MG63 (cell line): ENCODE measurements around the gene ODAM. TPM values are rescaled to one million over a fixed set of nuclear protein-coding genes. Genes with fewer than 3 reads are reported as not detected.

Experiments used
- DNase-seq: peaks from one replicate; pipeline ENCODE4 v3.0.0-alpha.2; 2020
- H3K27me3 ChIP-seq: fragments of 250-450 bp; sonication (Bioruptor Pico); 2 replicates; pipeline ENCODE4 v1.5.1; 2020; ENCODE audit warnings: mild to moderate bottlenecking, moderate library complexity
- H3K36me3 ChIP-seq: fragments of 250-450 bp; sonication (Bioruptor Pico); 2 replicates; pipeline ENCODE4 v1.5.1; 2020; ENCODE audit warnings: mild to moderate bottlenecking, moderate library complexity
- H3K4me3 ChIP-seq: fragments of 250-450 bp; sonication (Bioruptor Pico); 2 replicates; pipeline ENCODE4 v1.5.1; 2020; ENCODE audit warnings: mild to moderate bottlenecking, moderate library complexity
- H3K9me3 ChIP-seq: fragments of 250-450 bp; sonication (Bioruptor Pico); 2 replicates; pipeline ENCODE4 v1.5.1; 2020; ENCODE audit warnings: mild to moderate bottlenecking, moderate library complexity
- total RNA-seq: library from RNA; depleted of rRNA; stranded (reverse); fragments of >200 nt; shearing (Covaris generic); gene quantifications from 2 replicates; pipeline ENCODE4 v1.2.3, GENCODE V29; 2014; ENCODE audit warnings: low replicate concordance; rRNA removed

ODAM gene
- not detected in 2 replicates for total RNA-seq

GRCh38 chr4:70195425-70195824, at the start of gene ODAM:
Gene ODAM, plus strand, starts transcription at chr4:70195725. Its CDS starts 819 bp downstream, at chr4:70196544.
- Histone ChIP-seq H3K36me3 (no peaks in the 10 kb centered on the region), H3K9me3 (no peaks in the 10 kb centered on the region), H3K4me3 (no peak within 1 kb of the TSS), H3K27me3 (no peaks in the 10 kb centered on the region)
- DNase-seq: no peak

DNA sequence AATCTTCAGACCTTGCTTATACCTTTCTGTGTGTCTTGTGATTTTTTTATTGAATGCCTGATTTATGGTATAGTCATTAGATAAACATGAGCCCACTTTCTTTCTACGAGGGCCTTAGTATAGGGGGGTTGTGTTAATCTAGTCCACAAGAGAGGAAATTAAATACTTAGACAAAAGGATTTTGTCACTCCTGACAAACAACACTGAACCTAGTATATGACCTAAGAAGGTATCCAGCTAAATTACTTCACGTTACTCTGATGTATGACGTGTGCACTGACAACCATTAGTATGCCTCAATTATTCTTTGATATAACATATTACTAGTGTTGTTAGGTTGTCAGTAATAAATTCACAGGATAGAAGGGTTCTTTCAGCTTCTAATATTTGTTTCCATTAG, 44.3 kb upstream of the ODAM start:
- H3K4me3 ChIP-seq: no peak overlapping the region
- no peaks in the 10 kb centered on the region for H3K9me3 ChIP-seq
- H3K36me3 ChIP-seq: no peaks in the 10 kb centered on the region
- H3K27me3 ChIP-seq: no peaks in the 10 kb centered on the region
- no peak for DNase-seq

DNA sequence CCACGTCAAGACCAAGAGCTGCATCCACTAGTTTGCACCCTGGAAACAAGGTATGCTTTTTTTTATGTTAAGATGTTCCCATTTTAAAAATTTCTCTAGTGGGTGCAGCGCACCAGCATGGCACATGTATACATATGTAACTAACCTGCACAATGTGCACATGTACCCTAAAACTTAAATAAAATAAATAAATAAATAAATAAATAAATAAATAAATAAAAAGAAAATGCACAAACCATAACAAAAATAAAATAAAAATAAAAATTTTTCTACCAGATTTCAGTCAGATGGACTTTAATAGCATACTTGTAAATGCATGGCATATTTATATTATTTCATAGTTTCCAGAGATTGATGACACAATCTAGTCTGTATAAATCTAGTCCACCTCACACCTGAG, 43.4 kb upstream of the ODAM start:
- DNase-seq: no peak
- no peaks in the 10 kb centered on the region for H3K9me3 ChIP-seq

DNA sequence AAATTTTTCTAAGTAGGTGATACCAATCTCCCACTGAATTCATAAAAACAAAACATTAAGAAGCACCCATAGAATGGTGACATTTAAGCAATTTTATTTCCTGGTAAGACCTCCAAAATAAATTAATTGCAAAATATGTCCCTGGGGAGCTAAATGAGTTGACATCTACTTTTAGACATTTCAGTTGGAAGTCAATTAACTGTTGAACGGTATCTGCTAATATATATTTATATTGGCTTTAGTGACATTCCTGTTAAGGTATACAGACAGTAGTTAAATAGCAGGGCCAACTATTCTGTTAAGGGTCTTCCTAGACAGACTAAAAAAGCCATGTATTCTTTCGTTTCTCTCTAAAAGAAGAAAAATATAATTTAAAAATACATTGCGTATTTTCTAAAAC, 41.6 kb upstream of the ODAM start, which contains the start of gene PRR27:
Gene PRR27, plus strand, starts transcription at position 301 of the 400 bp plus-strand sequence. CDS start 139 bp downstream, outside the sequence.
- DNase-seq: no peak
- H3K27me3 ChIP-seq: no peaks in the 10 kb centered on the region
- no peaks in the 10 kb centered on the region for H3K36me3 ChIP-seq
- H3K4me3 ChIP-seq: no peak within 1 kb of the TSS
- H3K9me3 ChIP-seq: no peaks in the 10 kb centered on the region

More for the DNA sequence above, 43.4 kb upstream of the ODAM start:
- Histone ChIP-seq H3K4me3 (no peak overlapping the region), H3K27me3 (no peaks in the 10 kb centered on the region), H3K36me3 (no peaks in the 10 kb centered on the region)

- Histone ChIP-seq H3K36me3 (no peaks in the 10 kb centered on the region), H3K27me3 (no peaks in the 10 kb centered on the region), H3K4me3 (no peak overlapping the region), H3K9me3 (no peaks in the 10 kb centered on the region)
- no peak for DNase-seq
Measured at GRCh38 chr4:70158576-70158975, 36.9 kb upstream of the ODAM start.

DNA sequence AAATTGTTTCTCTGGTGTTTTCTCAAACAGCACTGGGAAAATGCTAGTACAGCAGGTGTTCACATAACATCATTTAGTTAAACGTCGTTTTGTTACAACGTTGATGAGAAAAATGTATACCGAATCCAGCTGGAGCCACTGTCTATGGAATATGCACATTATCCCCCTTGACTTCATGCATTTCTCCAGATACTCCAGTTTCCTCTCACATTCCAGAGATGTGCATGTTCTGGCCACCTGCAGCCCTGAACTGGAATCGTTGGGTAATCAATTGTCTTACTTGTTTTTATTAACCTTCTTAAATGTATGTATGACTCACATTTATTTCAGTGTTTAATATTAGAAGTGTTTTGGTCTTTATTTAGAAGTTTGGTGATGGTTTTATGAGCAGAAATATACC, 18.4 kb upstream of the ODAM start:
- Histone ChIP-seq H3K36me3 (no peaks in the 10 kb centered on the region), H3K9me3 (no peaks in the 10 kb centered on the region), H3K4me3 (no peak overlapping the region), H3K27me3 (no peaks in the 10 kb centered on the region)
- DNase-seq: no peak

GRCh38 chr4:70178075-70178660, 17.4 kb upstream of the ODAM start:
- no peaks in the 10 kb centered on the region for H3K27me3 ChIP-seq
- no peaks in the 10 kb centered on the region for H3K9me3 ChIP-seq
- no peak overlapping the region for H3K4me3 ChIP-seq
- H3K36me3 ChIP-seq: no peaks in the 10 kb centered on the region
- DNase-seq: no peak

DNA sequence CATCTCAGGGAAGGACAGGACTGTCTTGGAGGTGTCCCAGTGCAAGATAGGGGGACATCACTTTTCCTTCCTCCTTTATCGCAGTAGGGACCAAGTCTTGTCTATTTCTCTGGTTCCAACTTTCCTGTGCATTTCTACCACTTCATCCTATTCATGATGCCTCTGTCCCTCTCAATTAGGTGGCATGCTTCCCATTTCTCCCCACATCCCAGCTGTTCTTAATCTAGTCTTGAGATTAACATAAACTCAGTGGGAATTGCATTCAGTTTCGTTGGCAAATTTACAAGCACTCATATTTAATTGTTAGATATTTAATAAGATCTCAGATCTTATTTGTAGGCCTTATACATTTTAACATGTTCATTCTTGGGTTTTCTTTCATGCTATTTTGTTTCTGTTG, 15.7 kb upstream of the ODAM start:
- Histone ChIP-seq H3K27me3 (no peaks in the 10 kb centered on the region), H3K9me3 (no peaks in the 10 kb centered on the region), H3K36me3 (no peaks in the 10 kb centered on the region), H3K4me3 (no peak overlapping the region)
- no peak for DNase-seq

DNA sequence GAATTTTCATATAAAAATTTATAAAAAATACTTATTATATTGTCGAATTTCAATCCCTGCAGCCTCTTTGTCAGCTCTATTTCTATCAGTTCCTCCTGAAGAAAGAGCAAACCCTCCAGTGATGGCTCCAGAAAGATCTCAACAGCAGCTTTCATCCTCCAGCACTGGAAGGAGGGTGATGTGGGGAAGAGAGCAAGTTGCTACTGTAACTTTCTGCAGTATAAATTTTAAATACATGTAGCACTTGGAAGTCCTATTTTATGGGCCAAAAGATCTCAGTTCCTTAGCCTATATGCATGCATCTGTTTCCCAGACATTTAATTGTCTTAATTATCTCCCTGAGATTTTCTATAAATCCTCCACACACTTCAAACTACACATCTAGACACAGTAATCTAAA, 13.7 kb upstream of the ODAM start:
- no peaks in the 10 kb centered on the region for H3K36me3 ChIP-seq
- no peak overlapping the region for H3K4me3 ChIP-seq
- H3K9me3 ChIP-seq: no peaks in the 10 kb centered on the region
- no peak for DNase-seq
- H3K27me3 ChIP-seq: no peaks in the 10 kb centered on the region

- Histone ChIP-seq H3K36me3 (no peaks in the 10 kb centered on the region), H3K27me3 (no peaks in the 10 kb centered on the region), H3K9me3 (no peaks in the 10 kb centered on the region), H3K4me3 (no peak overlapping the region)
- DNase-seq: no peak
Measured at GRCh38 chr4:70182517-70183167, 12.9 kb upstream of the ODAM start.

DNA sequence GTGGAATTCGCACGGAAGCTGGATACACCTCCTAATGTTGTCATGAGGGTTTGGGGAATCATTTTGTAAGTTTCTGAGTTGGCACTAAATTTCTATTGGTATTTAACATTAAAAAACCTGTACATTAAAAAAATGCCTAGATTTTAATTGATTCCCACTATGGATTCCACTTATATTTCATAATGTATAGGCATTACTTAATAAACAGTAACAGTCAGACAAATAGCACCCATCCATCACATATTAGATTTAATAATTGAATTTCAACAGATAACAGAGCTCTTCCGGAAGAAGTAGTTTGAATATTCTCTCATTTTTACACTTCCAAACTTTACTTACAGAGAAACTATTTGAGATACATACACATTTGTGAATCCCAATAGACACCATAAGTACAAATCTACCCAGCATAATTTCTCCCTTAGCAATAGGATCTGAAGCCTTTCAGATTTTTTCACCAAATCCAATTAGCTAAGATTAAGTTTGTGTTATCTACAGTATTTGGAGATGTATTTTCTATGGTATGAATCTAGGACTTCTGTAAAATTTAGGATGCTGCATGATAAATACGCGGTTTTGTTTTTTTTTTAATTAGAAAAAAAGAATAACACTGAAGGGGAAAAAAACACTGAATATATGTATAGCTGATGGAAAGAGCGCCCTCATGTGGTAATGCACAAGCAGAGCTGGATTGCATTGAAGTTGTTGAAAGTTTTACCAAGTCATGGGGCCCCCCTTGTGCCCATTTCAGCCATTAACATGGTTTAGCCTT, 12.2 kb upstream of the ODAM start:
- no peaks in the 10 kb centered on the region for H3K27me3 ChIP-seq
- H3K9me3 ChIP-seq: no peaks in the 10 kb centered on the region
- peak; percentile 10 for DNase-seq
- H3K4me3 ChIP-seq: no peak overlapping the region
- no peaks in the 10 kb centered on the region for H3K36me3 ChIP-seq

DNA sequence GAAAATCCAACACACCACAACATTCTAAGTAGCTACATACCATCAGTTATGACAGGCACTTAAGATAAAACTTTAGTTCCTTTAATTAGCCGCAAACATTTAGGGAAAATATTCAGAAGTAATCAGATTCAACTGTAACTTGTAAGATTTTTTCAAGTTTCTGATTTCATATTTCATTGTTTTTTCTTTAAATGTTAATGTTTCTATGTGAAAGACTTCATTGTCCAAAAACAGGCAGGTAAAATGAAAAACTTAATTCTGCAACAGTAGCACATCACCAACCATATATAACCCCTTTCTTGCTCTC, 11.6 kb upstream of the ODAM start:
- no peak overlapping the region for H3K4me3 ChIP-seq
- no peaks in the 10 kb centered on the region for H3K27me3 ChIP-seq
- H3K36me3 ChIP-seq: no peaks in the 10 kb centered on the region
- no peak for DNase-seq
- H3K9me3 ChIP-seq: no peaks in the 10 kb centered on the region

DNA sequence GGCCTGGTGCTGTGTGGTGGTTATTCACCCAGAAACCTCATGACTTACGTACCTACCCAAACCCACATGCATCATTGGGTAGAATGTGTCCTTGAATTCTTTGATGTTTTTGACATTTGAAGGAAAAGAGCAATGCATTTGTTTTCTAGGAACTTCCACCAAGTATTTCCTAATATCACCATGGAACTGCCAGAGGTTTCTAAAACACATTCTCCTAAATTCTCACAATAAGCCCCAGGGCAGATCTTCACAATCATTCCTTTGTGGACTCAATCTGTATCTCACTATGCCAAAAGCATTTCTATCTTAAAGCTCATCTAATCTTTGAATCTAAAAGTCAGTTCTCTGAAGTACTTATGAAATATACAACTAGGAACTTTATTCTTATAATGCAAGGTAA, 8.3 kb upstream of the ODAM start:
- Histone ChIP-seq H3K4me3 (no peak overlapping the region), H3K9me3 (no peaks in the 10 kb centered on the region), H3K27me3 (no peaks in the 10 kb centered on the region), H3K36me3 (no peaks in the 10 kb centered on the region)
- DNase-seq: no peak

DNA sequence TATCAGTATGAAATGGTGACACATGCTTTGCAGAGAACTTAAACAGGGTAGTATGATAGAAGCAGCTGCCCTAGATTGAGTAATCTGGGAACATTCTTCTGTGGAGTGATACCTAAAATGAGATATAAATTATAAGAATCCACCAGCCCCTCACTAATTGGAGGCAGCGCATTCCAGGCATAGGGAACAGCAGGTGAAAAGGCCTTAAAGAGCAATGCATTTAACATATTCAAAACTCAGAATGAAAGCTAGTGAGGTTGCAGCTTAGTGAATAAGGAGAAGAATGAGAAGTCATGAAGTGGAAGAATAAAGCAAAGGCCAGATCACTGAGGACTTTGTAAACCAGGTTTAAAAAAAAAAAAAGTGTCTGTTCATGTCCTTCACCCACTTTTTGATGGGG, 4.9 kb upstream of the ODAM start:
- H3K4me3 ChIP-seq: no peak overlapping the region
- no peaks in the 10 kb centered on the region for H3K36me3 ChIP-seq
- DNase-seq: no peak
- no peaks in the 10 kb centered on the region for H3K9me3 ChIP-seq
- no peaks in the 10 kb centered on the region for H3K27me3 ChIP-seq

- H3K4me3 ChIP-seq: no peak overlapping the region
- H3K9me3 ChIP-seq: no peaks in the 10 kb centered on the region
- no peaks in the 10 kb centered on the region for H3K36me3 ChIP-seq
- DNase-seq: no peak
- H3K27me3 ChIP-seq: no peaks in the 10 kb centered on the region
Measured at GRCh38 chr4:70191647-70192046, 3.9 kb upstream of the ODAM start.

DNA sequence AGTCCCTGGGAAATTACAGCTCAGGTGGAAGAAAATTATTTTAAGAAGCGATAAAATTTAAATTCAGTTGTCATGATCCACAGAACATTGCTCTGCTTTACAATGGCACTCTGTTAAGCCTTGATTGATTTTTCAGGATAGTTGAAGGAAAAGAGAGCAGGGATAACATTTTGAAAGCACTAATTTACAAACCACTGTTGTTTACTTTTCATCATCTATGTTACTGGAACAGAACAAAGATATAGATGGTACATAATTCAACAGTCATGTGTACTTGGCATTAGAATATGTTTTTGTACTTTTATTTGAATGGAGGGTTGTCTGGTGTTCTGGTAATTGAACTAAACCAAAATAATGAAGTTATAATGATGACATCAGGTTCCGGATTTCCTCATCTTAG, 2.6 kb upstream of the ODAM start:
- H3K4me3 ChIP-seq: no peak overlapping the region
- no peaks in the 10 kb centered on the region for H3K27me3 ChIP-seq
- no peaks in the 10 kb centered on the region for H3K36me3 ChIP-seq
- DNase-seq: no peak
- no peaks in the 10 kb centered on the region for H3K9me3 ChIP-seq

DNA sequence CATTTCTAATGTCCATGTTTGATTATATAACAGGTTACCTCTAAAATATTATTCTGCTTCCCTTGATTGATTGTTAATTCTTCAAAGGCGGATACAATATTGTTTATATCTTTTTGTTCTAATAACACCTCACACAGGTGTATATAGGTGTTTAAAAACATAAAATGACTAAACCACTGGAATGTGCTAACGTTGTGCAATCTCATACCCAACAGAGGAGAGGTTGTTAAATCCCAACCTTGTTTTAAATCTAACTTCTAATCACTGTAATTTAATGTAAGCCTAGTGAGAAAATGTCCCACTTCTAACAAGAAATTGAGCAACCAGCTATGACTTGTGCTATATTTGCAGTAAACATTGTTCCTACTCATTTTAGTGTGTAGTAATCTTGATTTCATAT, 1.3 kb downstream of the ODAM start:
- no peak overlapping the region for H3K4me3 ChIP-seq
- H3K27me3 ChIP-seq: no peaks in the 10 kb centered on the region
- DNase-seq: no peak
- no peaks in the 10 kb centered on the region for H3K9me3 ChIP-seq
- no peaks in the 10 kb centered on the region for H3K36me3 ChIP-seq

DNA sequence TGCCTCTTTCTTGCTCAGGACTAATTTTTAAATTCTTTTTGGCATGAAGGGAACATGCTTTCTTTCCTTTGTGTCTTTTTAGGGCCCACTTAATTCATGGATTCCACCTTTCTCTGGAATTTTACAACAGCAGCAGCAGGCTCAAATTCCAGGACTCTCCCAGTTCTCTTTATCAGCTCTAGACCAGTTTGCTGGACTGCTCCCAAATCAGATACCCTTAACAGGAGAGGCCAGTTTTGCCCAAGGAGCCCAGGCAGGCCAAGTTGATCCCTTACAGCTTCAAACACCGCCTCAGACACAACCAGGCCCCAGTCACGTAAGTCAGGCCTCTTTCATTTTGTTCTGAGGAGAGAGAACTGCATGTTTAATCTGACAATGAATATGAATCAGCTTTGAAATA, 2.3 kb downstream of the ODAM start:
- H3K36me3 ChIP-seq: no peaks in the 10 kb centered on the region
- no peak for DNase-seq
- no peak overlapping the region for H3K4me3 ChIP-seq
- no peaks in the 10 kb centered on the region for H3K9me3 ChIP-seq
- no peaks in the 10 kb centered on the region for H3K27me3 ChIP-seq
